ENCODE results near the gene GPM6B. TPM values are rescaled to one million over a fixed set of nuclear protein-coding genes. Genes with fewer than 3 reads are reported as not detected.

Gene GPM6B
- polyA plus RNA-seq, 4 donors, result 19.0 to 25.2 (median 22.5) TPM

GRCh38 chrX:13770013-13770535, 46.8 kb downstream of the GPM6B start:
- no peak for DNase-seq (ENCODE audit: low read depth in 4 of 4, low spot score in 3 of 4)

GRCh38 chrX:13768939-13769338, 48.0 kb downstream of the GPM6B start:
- DNase-seq (ENCODE audit: low read depth in 4 of 4, low spot score in 3 of 4), result no peak

GRCh38 chrX:13764765-13765164, 52.1 kb downstream of the GPM6B start:
- DNase-seq (ENCODE audit: low read depth in 4 of 4, low spot score in 3 of 4), result no peak

- no peak for DNase-seq (ENCODE audit: low read depth in 4 of 4, low spot score in 3 of 4)
Measured at GRCh38 chrX:13764281-13764680, 52.6 kb downstream of the GPM6B start.

GRCh38 chrX:13763489-13763888, 53.4 kb downstream of the GPM6B start:
- DNase-seq (ENCODE audit: low read depth in 4 of 4, low spot score in 3 of 4), result no peak

GRCh38 chrX:13761606-13762414, 55.1 kb downstream of the GPM6B start:
- DNase-seq (ENCODE audit: low read depth in 4 of 4, low spot score in 3 of 4), result no peak

- no peak for DNase-seq (ENCODE audit: low read depth in 4 of 4, low spot score in 3 of 4)
Measured at GRCh38 chrX:13760426-13760825, 56.5 kb downstream of the GPM6B start.

- DNase-seq (ENCODE audit: low read depth in 4 of 4, low spot score in 3 of 4), result no peak
Measured at GRCh38 chrX:13759152-13759718, 57.7 kb downstream of the GPM6B start.

GRCh38 chrX:13756381-13756780, 60.5 kb downstream of the GPM6B start:
- no peak for DNase-seq (ENCODE audit: low read depth in 4 of 4, low spot score in 3 of 4)

GRCh38 chrX:13755254-13755653, 61.6 kb downstream of the GPM6B start:
- no peak for DNase-seq (ENCODE audit: low read depth in 4 of 4, low spot score in 3 of 4)

- no peak for DNase-seq (ENCODE audit: low read depth in 4 of 4, low spot score in 3 of 4)
Measured at GRCh38 chrX:13754765-13755164, 62.1 kb downstream of the GPM6B start.

- no peak for DNase-seq (ENCODE audit: low read depth in 4 of 4, low spot score in 3 of 4)
Measured at GRCh38 chrX:13752646-13753045, 64.2 kb downstream of the GPM6B start.

GRCh38 chrX:13752141-13752540, 64.8 kb downstream of the GPM6B start:
- DNase-seq (ENCODE audit: low read depth in 4 of 4, low spot score in 3 of 4), result no peak

GRCh38 chrX:13750812-13751211, 66.1 kb downstream of the GPM6B start:
- no peak for DNase-seq (ENCODE audit: low read depth in 4 of 4, low spot score in 3 of 4)

GRCh38 chrX:13750204-13750603, 66.7 kb downstream of the GPM6B start:
- no peak for DNase-seq (ENCODE audit: low read depth in 4 of 4, low spot score in 3 of 4)

GRCh38 chrX:13748486-13748885, 68.4 kb downstream of the GPM6B start:
- DNase-seq (ENCODE audit: low read depth in 4 of 4, low spot score in 3 of 4), result no peak

- no peak for DNase-seq (ENCODE audit: low read depth in 4 of 4, low spot score in 3 of 4)
Measured at GRCh38 chrX:13747836-13748235, 69.1 kb downstream of the GPM6B start.

GRCh38 chrX:13742397-13743176, 74.3 kb downstream of the GPM6B start:
- no peak for DNase-seq (ENCODE audit: low read depth in 4 of 4, low spot score in 3 of 4)

- DNase-seq (ENCODE audit: low read depth in 4 of 4, low spot score in 3 of 4), result no peak
Measured at GRCh38 chrX:13741695-13742094, 75.2 kb downstream of the GPM6B start.

- DNase-seq (ENCODE audit: low read depth in 4 of 4, low spot score in 3 of 4), result peak; percentile 77 to 87 (median 80)
Measured at GRCh38 chrX:13734278-13735172, 82.4 kb downstream of the GPM6B start, which contains the start of the genes OFD1 and TRAPPC2. OFD1 (plus strand) TSS chrX:13734748; CDS start chrX:13735072, 324 bp downstream. TRAPPC2 (minus strand) TSS chrX:13734620; CDS start chrX:13719963, 14,657 bp downstream.
